ENCODE results near the gene PPP1R2C. TPM values are rescaled to one million over a fixed set of nuclear protein-coding genes. Genes with fewer than 3 reads are reported as not detected.

The PPP1R2C gene
- total RNA-seq, 2 donors from 2014 or later: not detected

DNA sequence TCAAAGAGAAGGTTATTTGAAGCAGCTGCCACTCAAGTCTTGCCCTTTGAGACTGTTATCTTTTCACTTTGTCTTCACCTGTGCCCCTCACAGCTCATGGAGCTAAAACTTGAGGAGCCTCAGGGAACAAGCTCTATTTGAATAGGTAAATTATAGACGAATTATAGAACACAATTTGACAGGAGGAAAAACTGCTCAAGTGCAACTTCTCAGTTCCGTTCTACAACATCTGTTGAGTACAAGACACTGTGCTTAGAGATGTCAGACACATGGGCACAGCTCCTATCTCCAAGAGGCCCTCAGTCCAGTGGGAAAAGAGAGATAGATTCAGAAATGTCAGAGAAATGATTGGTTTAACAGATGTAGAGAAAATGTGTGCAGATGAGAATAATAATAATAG lies 5.1 kb downstream of the PPP1R2C start:
- no peak for DNase-seq
- no peak overlapping the region for H3K27ac Mint-ChIP-seq
- no peak for ATAC-seq
- H3K4me1 Mint-ChIP-seq: peaks cover 5% of the 10 kb centered on the region
- H3K36me3 Mint-ChIP-seq (ENCODE audit: low read depth): no peaks in the 10 kb centered on the region
- H3K4me3 Mint-ChIP-seq: no peak overlapping the region
- H3K27me3 Mint-ChIP-seq: no peaks in the 10 kb centered on the region
- no peaks in the 10 kb centered on the region for H3K9me3 ChIP-seq (ENCODE audit: control insufficient read depth, low read length, poor library complexity, severe bottlenecking)

DNA sequence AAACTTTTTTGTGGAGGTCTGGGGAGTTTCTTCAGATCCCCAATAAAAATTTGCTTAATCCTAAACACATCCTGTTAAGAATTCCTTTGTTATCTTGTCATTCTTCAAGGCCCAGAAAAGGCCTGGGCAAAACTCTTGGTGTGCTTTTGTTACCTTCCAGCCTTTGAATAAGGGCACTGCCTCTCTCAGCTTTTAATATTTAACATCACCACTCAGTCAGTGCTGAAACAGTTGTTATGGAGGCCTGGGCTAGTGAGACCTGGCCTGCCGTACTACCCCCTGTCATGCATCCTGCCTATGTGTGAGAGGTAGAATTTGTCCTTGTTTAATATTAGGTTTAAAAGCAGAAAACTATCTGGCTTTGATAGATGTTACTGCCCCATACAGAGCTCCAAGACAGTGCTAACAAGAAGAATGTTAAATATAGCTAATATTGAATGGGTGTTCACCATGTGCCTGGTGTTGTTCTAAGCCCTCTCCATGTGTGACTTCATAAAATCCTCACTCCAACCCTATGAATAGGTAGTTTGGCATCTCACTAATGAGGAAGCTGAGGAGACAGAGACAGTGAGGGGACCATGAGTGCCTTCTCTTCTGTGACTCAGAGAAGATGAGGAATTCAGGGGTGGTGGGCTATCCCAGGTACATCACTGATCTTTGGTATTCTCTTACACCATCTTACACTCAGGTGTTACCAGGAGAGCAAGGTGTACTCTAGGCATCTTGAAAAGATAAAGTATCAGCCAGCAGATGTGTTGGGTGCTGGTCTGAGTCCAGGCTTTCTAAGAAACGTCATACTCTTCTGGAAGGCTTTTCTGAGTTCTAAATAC lies 6.2 kb downstream of the PPP1R2C start:
- no peaks in the 10 kb centered on the region for H3K36me3 Mint-ChIP-seq (ENCODE audit: low read depth)
- no peak for ATAC-seq
- H3K27me3 Mint-ChIP-seq: no peaks in the 10 kb centered on the region
- H3K27ac Mint-ChIP-seq: no peak overlapping the region
- H3K4me1 Mint-ChIP-seq: peaks cover 5% of the 10 kb centered on the region
- no peak for DNase-seq
- no peaks in the 10 kb centered on the region for H3K9me3 ChIP-seq (ENCODE audit: control insufficient read depth, low read length, poor library complexity, severe bottlenecking)
- no peak overlapping the region for H3K4me3 Mint-ChIP-seq

DNA sequence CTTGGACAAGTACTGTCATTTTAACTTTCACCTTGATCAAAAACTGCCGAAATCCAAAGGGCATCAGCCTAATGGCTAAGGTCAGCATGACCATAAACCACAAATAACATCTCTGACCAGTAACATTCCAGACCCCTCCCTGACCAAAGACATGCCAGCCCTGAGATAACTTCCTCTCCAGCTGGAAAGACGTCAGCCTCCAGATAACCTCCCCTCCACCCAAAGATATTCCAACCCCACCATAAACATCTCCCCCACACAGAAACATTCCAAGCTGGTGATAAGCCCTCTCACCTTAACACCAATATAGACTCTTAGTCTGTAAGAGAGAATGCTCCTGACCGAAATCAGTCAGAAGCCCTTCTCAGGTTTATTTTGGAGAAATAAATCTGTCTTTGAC lies 7.4 kb downstream of the PPP1R2C start:
- ATAC-seq (no peak), DNase-seq (no peak)
- no peak overlapping the region for H3K4me3 Mint-ChIP-seq
- no peak overlapping the region for H3K27ac Mint-ChIP-seq
- H3K27me3 Mint-ChIP-seq: no peaks in the 10 kb centered on the region
- H3K4me1 Mint-ChIP-seq: no peaks in the 10 kb centered on the region
- H3K36me3 Mint-ChIP-seq (ENCODE audit: low read depth): no peaks in the 10 kb centered on the region
- no peaks in the 10 kb centered on the region for H3K9me3 ChIP-seq (ENCODE audit: control insufficient read depth, low read length, poor library complexity, severe bottlenecking)

DNA sequence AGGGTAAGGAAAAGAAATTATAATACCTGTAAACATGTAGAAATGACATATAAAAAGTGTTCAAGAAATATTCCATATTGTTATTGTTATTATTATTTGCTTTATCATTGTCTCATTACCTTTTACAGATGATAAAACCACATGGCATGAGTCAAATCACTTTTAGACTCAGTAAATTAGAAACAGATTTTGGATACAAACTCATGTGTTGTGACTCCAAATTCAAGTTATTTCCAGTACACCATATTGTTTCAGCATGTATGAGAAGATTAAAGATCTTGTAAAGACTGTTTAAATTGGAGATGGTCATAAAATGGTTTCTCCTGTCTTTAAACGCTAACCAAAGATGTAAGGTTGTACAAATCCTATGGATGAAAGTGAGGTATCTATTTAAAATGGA lies 18.1 kb downstream of the PPP1R2C start:
- no peak overlapping the region for H3K4me3 Mint-ChIP-seq
- no peaks in the 10 kb centered on the region for H3K27me3 Mint-ChIP-seq
- H3K36me3 Mint-ChIP-seq (ENCODE audit: low read depth): peaks cover 2% of the 10 kb centered on the region
- ATAC-seq: no peak
- H3K9me3 ChIP-seq (ENCODE audit: control insufficient read depth, low read length, poor library complexity, severe bottlenecking): no peaks in the 10 kb centered on the region
- H3K27ac Mint-ChIP-seq: no peak overlapping the region
- no peaks in the 10 kb centered on the region for H3K4me1 Mint-ChIP-seq
- no peak for DNase-seq

DNA sequence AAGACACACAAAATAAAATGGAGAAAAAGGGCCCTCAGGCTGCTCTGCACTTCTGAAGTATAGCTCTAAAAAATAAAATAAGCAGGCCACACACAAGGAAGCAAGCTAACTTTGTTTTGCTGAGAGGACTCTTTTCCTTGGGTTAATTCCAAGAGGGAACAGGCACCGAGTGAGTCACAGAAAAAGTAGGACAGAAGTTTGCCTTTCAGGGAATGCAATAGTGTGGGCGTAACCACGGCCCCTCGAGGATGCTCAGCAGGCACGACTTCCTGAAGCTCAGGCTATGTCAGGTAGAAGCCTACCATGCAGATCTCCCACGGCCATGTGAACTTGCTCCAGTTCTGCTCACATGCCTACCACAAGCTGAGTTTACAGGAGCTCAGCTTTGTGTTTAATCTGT lies 22.1 kb downstream of the PPP1R2C start:
- Mint-ChIP-seq H3K27me3 (no peaks in the 10 kb centered on the region), H3K36me3 (ENCODE audit: low read depth) (no peaks in the 10 kb centered on the region), H3K4me1 (no peaks in the 10 kb centered on the region), H3K27ac (no peak overlapping the region), H3K4me3 (no peak overlapping the region)
- no peak for DNase-seq
- H3K9me3 ChIP-seq (ENCODE audit: control insufficient read depth, low read length, poor library complexity, severe bottlenecking): no peaks in the 10 kb centered on the region
- ATAC-seq: no peak

DNA sequence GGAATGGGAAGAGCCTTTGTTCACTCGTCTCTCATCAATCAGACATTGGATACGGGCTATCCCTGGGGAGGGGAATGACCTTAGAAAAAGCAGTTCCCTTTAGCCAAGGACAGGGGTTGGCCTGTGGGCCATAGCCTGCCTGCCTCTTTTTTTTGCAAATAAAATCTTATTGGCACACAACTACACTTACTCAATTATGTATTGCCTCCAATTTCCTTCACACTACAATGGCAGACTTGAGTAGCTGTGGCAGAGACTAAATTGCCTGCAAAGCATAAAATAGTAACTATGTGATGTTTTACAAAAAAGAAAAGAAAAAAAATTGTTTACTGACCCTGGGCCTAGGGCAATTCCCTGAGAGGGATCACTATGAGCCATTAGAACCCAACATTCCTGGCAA lies 23.4 kb downstream of the PPP1R2C start:
- DNase-seq: no peak
- Mint-ChIP-seq H3K27me3 (no peaks in the 10 kb centered on the region), H3K4me1 (no peaks in the 10 kb centered on the region), H3K36me3 (ENCODE audit: low read depth) (peaks cover 2% of the 10 kb centered on the region), H3K4me3 (no peak overlapping the region), H3K27ac (no peak overlapping the region)
- no peak for ATAC-seq
- no peaks in the 10 kb centered on the region for H3K9me3 ChIP-seq (ENCODE audit: control insufficient read depth, low read length, poor library complexity, severe bottlenecking)

DNA sequence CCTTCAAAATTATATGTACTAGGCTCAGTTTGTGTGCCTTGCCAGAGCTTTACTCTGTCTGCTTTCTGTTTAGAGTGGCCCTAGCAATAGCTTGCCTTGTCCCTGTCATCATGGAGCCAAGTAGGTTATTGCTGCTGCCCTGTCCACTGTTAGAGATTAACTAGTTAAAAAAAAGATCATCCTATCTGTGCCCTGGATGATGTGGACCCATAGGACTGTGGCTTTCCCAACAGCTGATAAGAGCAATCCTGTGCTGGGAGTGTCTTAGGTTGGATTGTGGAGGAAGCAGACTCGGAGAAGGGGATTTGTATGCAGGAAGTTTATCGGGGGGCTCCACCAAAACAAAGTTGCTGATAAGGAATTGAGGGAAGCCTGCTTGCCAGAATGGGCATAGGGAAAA lies 23.8 kb downstream of the PPP1R2C start:
- no peaks in the 10 kb centered on the region for H3K27me3 Mint-ChIP-seq
- H3K9me3 ChIP-seq (ENCODE audit: control insufficient read depth, low read length, poor library complexity, severe bottlenecking): no peaks in the 10 kb centered on the region
- no peak overlapping the region for H3K4me3 Mint-ChIP-seq
- H3K36me3 Mint-ChIP-seq (ENCODE audit: low read depth): peaks cover 2% of the 10 kb centered on the region
- ATAC-seq: no peak
- DNase-seq: no peak
- H3K4me1 Mint-ChIP-seq: no peaks in the 10 kb centered on the region
- H3K27ac Mint-ChIP-seq: no peak overlapping the region

DNA sequence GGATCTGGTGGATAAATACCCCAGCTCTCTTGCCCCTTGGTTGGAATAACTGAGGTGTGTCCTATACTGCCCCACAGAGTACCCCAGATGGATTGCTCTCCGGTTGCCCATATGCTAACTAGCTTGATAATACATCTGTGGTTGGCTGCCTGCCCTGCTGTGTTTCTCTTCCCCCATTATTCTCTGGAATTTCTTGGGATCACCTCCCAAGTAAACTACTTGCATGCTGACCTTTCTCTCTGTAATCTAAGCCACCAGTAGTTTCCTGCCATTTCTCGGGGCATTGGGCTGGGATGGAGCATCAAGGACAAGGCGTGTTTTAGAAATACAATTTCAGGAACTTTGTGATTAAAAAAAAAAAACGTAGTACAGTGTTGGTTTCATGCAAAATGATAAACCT lies 25.2 kb downstream of the PPP1R2C start:
- no peak for ATAC-seq
- no peak for DNase-seq
- H3K27me3 Mint-ChIP-seq: no peaks in the 10 kb centered on the region
- no peak overlapping the region for H3K4me3 Mint-ChIP-seq
- no peaks in the 10 kb centered on the region for H3K9me3 ChIP-seq (ENCODE audit: control insufficient read depth, low read length, poor library complexity, severe bottlenecking)
- no peaks in the 10 kb centered on the region for H3K4me1 Mint-ChIP-seq
- H3K27ac Mint-ChIP-seq: no peak overlapping the region
- H3K36me3 Mint-ChIP-seq (ENCODE audit: low read depth): peaks cover 2% of the 10 kb centered on the region

DNA sequence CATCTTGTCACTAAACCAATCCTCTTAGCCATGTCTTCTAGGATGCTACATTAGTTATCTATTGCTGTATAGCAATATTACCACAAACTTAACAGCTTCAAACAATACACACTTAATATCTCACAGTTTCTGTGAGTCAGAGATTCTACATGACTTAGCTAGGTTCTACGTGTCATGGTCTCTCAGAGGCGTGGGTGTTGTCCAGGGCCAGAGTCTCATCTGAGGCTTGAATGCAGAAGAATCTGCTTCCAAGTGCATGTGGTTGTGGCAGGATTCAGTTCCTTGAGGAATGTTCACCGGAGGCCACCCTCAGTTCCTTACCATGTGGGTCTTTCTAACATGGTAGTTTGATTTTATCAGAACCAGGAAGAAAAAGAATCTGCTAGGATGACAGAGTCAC lies 26.4 kb downstream of the PPP1R2C start:
- no peaks in the 10 kb centered on the region for H3K4me1 Mint-ChIP-seq
- H3K27me3 Mint-ChIP-seq: no peaks in the 10 kb centered on the region
- peaks cover 2% of the 10 kb centered on the region for H3K36me3 Mint-ChIP-seq (ENCODE audit: low read depth)
- no peak for ATAC-seq
- no peak overlapping the region for H3K27ac Mint-ChIP-seq
- H3K4me3 Mint-ChIP-seq: no peak overlapping the region
- DNase-seq: no peak
- no peaks in the 10 kb centered on the region for H3K9me3 ChIP-seq (ENCODE audit: control insufficient read depth, low read length, poor library complexity, severe bottlenecking)

DNA sequence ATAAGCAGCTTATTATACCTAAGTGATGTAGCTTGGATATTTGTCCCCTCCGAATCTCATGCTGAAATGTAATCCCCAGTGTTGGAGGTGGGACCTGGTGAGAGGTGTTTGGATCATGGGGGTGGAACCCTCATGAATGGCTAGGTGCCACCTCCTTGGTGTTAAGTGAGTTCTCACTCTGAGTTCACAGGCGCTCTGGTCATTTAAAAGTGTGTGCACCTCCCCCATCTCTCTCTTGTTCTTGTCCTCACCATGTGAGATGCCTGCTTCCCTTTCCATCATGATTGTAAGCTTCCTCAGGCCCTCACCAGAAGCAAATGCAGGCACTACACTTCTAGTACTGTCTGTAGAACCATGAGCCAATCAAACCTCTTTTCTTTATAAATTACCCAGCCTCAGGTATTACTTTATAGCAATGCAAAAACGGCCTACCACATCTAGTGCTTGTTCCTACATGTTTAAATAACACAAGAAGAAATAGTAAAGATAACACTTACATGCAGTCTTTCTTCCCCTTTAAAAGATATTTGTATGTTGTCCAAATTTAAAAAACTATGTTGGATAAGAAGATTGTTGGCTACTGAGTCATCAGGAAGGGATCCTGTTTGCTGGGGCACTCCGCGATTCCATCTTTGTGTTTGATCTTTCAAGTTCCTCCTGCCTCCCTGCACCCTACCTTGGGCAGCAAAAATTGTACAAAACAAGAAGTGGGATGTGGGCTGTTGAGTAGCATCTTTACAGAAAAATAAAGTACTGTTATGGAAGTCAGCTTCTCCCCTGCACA lies 29.7 kb downstream of the PPP1R2C start:
- Mint-ChIP-seq H3K4me1 (no peaks in the 10 kb centered on the region), H3K36me3 (ENCODE audit: low read depth) (peaks cover 2% of the 10 kb centered on the region), H3K27me3 (no peaks in the 10 kb centered on the region), H3K27ac (no peak overlapping the region), H3K4me3 (no peak overlapping the region)
- ATAC-seq: no peak
- H3K9me3 ChIP-seq (ENCODE audit: control insufficient read depth, low read length, poor library complexity, severe bottlenecking): no peaks in the 10 kb centered on the region
- no peak for DNase-seq

DNA sequence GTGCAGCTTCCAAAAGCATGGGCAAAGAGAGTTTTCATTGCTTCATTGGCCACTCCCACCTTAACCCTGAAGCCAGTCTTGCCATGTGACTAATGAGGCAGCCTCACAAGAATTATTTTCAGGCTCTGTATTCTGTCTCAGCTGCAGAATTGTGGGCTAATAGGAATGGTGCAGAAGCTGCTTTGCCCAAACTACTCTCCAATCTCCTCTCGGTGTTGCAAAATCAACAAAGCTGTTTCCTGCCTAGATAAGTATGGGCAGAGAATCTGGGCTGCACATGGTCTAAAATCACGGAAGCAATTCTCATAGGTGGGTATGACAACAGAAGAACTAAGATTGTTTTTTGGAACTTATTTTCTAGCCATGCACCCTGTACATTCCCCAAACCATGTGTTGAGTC lies 31.4 kb downstream of the PPP1R2C start:
- no peaks in the 10 kb centered on the region for H3K9me3 ChIP-seq (ENCODE audit: control insufficient read depth, low read length, poor library complexity, severe bottlenecking)
- Mint-ChIP-seq H3K4me3 (no peak overlapping the region), H3K27me3 (no peaks in the 10 kb centered on the region), H3K36me3 (ENCODE audit: low read depth) (peaks cover 2% of the 10 kb centered on the region), H3K4me1 (no peaks in the 10 kb centered on the region), H3K27ac (no peak overlapping the region)
- no peak for DNase-seq
- ATAC-seq: no peak

DNA sequence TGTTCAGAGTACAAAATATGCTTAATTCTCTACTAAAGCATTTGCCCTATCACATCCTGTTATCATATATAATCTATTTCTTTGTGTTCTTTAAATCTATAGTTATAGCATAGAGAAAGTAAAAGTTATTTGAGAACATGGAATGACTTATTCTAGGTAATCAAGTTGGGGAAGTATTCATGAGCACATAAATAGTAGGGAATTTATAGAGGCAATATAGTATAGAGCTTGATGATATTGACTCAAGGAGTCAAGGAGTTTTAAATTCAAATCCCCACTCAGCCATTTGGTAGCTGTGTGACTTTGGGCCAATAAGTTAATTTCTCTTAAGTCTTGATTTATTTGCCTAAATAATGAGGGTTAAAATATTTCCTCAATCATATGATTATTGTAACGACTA lies 37.5 kb downstream of the PPP1R2C start:
- Mint-ChIP-seq H3K36me3 (ENCODE audit: low read depth) (no peaks in the 10 kb centered on the region), H3K4me3 (no peak overlapping the region)

DNA sequence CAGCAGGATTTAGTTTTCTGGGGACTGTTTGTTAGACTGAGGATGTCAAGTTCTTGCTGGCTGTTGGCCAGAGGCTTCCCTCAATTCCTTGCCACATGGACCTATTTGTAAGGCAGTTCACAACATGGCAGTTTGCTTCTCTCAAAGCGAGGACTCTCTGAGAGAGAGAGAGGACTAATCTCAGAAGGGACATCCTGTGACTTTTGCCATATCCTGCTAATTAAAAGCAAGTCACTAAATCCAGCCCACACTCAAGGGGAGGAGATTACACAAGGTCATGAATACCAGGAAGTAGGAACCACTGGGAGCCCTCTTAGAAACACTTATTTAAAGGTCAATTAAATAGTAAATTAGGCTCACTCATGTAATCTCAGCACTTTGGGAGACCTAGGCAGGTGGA lies 38.2 kb downstream of the PPP1R2C start:
- no peak overlapping the region for H3K27ac Mint-ChIP-seq
- ATAC-seq: no peak

More for the DNA sequence above, 37.5 kb downstream of the PPP1R2C start:
- Mint-ChIP-seq H3K27me3 (no peaks in the 10 kb centered on the region), H3K4me1 (no peaks in the 10 kb centered on the region), H3K27ac (no peak overlapping the region)
- no peaks in the 10 kb centered on the region for H3K9me3 ChIP-seq (ENCODE audit: control insufficient read depth, low read length, poor library complexity, severe bottlenecking)
- ATAC-seq: no peak
- DNase-seq: no peak

DNA sequence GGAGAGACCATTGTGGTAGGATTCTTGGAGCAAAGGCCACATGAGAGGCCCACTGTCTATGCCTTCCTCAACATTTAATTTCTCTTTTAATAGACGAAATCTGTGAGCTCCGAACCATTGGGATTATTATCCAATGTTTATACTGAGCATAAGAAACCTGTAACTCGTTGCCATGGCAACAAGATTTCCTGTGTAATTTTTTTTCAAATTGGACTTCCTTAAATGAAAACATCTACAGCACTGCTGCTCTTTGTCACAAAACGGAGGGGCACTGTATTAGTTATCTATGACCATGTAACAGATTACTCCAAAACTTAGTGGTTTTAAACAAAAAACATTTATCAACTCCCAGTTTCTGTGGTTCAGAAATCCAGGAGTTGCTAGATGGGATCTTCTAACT lies 38.7 kb downstream of the PPP1R2C start:
- no peak for ATAC-seq
- Mint-ChIP-seq H3K27ac (no peak overlapping the region), H3K27me3 (no peaks in the 10 kb centered on the region), H3K36me3 (ENCODE audit: low read depth) (no peaks in the 10 kb centered on the region), H3K4me3 (no peak overlapping the region), H3K4me1 (no peaks in the 10 kb centered on the region)
- DNase-seq: no peak
- no peaks in the 10 kb centered on the region for H3K9me3 ChIP-seq (ENCODE audit: control insufficient read depth, low read length, poor library complexity, severe bottlenecking)

More for the DNA sequence above, 38.2 kb downstream of the PPP1R2C start:
- H3K4me3 Mint-ChIP-seq: no peak overlapping the region
- no peaks in the 10 kb centered on the region for H3K27me3 Mint-ChIP-seq
- H3K36me3 Mint-ChIP-seq (ENCODE audit: low read depth): no peaks in the 10 kb centered on the region
- no peaks in the 10 kb centered on the region for H3K4me1 Mint-ChIP-seq
- DNase-seq: no peak
- no peaks in the 10 kb centered on the region for H3K9me3 ChIP-seq (ENCODE audit: control insufficient read depth, low read length, poor library complexity, severe bottlenecking)
